Measurements from ENCODE around the gene CCDC197.

DNA sequence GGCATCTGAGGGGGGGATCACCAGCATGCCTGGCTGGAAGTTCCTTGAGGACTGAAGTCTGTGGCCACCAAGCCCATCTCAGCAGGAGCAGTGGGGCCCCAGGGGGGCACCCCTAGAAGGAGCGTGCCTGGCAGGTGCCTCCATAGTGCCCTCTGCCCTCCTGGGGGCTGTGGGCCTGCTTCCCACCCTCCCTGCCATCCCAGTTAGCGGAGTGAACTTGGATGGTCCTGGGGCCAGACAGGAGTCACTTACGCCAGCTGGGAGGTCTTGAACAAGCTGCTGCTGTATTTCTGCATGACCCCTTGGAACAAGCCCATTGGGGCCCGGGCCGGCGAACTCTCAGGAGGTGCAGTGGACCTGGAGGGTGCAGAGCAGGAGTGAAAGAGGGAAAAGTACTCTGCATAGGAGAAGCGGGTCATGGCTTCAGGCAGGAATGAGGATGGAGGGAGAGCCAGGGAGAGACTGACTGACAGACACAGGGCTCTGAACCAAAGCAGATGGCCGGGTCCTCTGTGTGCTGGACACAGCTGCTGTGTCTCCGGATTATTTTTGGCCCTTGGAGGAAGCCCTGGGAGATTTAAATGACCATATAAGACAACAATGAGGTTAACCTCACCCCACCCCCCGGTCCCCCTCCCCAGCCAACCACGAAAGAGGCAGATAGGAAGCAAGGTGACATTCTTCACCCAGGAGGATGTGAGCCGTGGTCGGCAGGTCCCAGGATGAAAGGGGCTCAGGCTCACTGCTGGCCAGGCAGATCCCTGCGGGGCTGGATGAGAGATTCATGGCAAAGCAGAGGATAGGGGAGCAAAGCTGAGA lies 40.4 kb upstream of the CCDC197 start:
- TF ChIP-seq POLR2A (IDR thresholded peaks at IDR 0.05) (no peak), POLR2AphosphoS5 (IDR thresholded peaks at IDR 0.05) (no peak), CTCF (IDR thresholded peaks at IDR 0.05) (no peak)

Measured in breast epithelium (tissue), 3 donors.